IPS-NIHi7 (cell line): Measurements from ENCODE around the gene MAMDC4.
"Not testable (repeated sequence)": the region's sequence is repeated elsewhere in the genome, so short reads cannot be mapped to it uniquely, and the experiment has no call there.

ENCODE experiments used
- DNase-seq: peaks from one replicate; pipeline ENCODE4 v3.0.0; 2012; ENCODE audit warnings: mixed read lengths; ENCODE audit errors: extremely low spot score

Gene MAMDC4

DNA sequence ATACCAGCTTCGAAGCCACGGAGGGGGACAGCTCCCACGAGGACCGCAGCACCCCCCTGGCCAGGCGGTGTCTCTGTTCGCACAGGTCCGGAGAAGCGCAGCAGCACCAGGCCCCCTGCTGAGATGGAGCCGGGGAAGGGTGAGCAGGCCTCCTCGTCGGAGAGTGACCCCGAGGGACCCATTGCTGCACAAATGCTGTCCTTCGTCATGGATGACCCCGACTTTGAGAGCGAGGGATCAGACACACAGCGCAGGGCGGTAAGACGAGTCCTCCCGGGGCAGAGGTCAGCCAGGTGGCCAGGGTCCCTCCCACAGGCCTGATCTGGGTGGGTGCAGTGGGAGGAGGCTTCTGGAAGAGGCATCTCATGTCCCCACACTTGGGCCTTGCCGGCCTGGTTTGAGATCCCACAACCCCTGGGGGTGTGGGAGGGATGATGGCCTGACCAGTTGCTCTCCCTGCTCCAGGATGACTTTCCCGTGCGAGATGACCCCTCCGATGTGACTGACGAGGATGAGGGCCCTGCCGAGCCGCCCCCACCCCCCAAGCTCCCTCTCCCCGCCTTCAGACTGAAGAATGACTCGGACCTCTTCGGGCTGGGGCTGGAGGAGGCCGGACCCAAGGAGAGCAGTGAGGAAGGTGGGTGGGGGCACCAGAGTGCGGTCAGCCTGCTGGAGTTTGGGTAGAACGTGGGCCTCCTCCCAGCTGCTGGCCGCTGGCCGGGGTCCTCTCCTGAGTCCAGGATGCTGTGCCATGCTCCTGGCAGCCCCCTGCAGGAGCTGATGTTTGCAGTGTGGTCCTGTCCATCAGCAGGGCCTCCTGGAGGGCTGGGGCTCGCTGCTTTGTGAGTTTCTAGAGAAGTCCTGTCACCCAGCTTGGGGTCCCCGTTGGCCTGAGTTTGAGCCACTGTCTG lies 12.7 kb upstream of the MAMDC4 start:
- DNase-seq = no peak

DNA sequence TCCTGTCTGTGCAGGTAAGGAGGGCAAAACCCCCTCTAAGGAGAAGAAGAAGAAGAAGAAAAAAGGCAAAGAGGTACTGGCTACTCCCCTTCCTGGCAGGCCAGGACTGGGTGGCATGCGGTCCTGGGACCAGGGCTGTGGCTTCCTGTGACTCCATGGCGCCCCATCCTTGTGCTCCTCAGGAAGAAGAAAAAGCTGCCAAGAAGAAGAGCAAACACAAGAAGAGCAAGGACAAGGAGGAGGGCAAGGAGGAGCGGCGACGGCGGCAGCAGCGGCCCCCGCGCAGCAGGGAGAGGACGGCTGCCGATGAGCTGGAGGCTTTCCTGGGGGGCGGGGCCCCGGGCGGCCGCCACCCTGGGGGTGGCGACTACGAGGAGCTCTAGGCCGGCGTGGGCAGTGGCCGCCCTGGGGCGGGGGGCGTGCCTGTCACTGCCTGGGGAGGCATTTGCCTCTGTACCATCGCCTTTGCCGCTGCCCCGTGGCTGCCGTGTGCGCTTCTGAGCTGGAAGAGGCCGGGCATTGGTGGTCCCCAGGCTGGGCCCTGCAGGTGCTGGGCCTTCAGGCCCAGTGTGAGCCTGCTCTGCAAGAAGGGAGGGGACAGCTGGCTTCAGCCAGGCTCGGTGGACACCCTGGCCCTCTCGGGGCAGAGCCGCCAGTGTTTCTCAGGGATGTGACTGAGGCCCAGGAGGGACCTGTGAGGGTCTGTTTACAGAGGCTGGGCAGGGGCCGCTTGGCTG lies 11.8 kb upstream of the MAMDC4 start:
- DNase-seq = peak; percentile 58

DNA sequence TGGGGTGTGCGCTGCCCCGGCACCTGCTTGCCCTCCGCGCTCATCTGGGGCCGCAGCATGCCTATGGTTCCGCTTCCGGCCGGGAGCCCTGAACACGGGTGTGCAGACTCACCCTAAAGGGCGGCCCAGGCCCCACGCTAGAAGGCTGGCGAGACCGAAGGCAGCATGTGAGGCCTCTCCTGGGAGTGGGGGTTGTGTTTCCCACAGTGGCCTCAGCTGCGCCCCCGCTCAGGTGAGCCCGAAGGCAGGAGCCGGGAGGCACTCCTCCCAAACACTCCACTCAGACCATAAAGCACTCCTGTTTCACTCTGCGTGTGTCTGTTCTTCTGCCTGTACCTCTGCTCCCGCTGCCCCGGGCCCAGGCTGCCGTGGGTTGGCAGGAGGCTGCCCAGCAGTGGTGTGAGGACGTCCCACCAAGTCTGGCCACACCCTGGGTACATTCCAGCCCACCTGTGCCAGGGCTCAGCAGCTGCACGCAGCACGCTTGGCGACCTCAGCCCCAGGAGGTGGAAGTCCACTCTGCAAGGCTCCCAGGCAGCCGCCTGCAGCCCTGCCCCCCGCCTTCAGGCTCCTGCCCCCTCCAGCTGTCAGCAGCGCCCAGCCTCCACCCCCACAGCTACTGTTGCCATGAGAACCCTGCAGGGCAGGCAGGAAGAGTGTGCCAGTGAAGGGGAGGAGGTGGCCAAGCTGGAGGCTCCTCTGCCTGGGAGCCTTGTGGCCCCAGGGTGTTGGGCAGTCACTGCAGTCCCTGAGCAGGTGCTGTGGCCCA lies 11.1 kb upstream of the MAMDC4 start:
- DNase-seq = no peak

DNA sequence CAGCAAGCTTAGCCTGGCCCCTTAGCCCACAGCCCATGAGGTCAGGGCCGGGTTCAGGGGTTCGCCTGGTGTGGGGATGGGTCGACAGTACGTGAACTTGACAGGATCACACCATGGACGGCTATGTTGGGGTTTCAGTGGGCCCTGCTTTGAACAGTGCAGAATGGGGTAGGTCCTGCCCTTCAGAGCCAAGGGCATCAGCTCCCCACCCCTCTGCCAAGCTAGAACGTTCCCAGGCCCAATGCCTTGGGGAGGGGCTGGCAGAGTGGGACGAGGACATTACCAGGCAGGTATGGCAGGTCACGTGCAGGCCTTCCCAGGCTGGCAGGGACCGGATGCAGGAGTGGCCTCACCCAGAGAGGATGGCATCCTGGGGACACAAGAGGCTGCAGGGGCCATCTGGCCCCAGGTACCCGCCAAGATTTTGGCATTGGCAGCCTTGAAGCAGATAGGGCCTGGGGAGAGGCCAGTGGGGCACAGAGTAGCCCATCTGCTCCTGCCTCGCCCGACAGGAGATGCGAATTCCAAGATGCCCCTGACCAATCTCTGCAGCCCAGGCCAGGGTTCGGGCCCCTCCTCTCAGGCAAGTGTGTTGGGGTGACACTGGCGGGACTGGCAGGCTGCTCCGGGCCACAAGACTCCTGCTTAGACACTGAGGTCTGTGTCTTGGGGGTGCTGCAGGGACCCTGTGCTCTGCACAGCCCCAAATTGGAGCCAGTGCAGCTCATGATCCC lies 10.3 kb upstream of the MAMDC4 start:
- not testable (repeated sequence) for DNase-seq

DNA sequence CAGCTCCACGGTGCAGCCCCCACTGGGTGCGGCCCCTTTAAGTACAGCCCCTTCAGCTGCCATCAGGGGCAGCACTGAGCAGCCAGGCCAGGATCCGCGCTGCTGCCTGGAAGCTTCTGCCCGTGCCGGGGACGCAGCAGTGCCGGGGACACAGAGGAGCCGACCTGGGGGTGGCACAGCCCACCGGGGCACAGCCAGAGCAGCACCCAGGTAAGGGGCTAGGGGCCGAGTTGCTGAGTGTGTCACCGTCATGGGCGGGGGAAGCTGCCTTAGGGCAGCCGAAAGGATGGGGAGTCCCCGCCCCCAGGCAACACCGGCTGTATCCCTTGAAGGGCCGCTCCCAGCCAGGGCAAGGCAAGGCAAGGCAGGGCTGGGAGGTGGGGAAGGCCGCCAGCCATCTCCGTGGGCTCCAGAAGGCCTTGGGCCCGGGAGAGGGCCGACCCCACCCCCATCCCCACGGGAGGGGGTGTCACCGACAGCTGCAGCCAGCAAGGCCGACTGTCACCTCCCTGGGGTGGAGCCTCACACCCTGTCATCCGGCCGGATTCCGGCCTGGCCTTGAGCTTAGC lies 9.7 kb upstream of the MAMDC4 start, which contains the start of gene AJM1:
AJM1 (plus strand) TSS at position 99 of the 569 bp plus-strand sequence. CDS start 1,937 bp downstream, outside the sequence.
- peak; percentile 70 for DNase-seq

DNA sequence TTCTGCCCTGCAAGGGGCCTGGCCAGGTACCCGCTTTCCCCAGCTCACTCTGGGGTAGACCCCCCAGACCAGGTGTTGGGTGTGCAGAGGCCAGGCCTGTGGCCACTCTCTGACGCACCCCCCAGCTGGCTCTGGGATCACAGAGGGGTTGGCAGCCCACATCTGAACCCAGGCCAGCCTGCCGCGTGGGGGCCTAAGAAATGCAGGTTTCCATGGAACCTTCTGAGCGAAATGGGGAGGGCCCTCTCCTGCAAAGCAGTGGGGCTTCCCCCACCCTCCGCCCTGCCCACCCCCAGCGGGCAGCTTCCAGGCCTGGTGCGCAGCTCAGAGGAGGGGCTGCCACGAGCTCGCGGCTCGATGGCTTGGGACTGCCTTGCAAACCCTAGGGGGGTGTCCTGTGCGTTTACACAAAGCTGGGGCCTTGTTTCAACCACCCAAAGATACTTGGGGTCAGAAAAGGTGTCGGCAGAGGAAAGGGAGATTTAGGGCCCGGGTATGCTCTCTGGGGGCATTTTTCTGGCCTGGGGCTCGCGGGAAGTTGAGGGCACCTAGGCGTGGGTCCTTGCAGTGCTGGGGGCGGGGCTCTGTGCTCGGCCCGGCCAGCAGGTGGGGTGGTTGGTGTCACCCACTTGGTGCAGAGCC lies 8.9 kb upstream of the MAMDC4 start:
- not testable (repeated sequence) for DNase-seq

DNA sequence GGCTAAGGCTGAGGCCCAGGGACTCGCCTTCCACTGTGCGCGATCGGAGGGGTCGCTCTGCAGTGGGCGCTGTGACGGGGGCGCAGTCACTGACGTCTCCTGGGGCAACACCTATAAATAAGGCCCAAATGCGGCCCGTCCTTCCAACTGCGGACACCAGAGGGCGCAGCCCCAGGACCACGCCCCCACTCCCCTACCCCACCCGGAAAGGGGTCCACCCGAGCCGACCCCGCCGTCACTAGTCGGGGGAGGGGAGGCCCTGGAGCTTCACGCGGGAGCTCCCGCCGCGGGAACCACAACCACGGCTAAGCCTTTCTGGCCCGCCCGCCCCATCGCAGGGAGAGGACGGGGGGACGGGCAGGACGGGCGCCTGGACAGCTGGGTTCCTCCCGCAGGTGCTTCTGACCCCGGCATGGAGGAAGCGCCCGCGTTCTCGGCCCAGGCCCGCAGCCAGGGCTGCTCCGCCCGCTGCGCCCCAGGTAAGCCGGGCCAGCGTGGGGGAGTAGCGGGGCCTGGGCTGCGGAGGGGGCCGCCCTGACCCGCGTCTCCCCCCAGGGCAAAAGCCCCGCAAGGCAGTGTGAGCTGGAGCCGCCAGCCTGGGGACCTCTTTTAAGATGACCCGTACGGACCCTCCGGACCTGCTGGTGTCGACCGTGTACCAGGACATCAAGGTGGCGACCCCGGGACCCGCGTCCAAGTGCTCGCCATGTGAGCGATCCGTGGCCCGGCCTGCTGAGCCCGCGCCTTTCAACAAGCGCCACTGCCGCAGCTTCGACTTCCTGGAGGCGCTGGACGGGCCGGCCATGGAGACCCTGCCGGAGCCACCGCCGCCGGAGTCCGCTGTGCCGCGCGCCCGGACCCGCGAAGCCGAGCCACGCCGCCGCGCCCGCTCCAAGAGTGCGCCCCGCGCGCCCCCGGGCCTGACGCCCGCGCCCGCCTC lies 8.1 kb upstream of the MAMDC4 start:
- not testable (repeated sequence) for DNase-seq

DNA sequence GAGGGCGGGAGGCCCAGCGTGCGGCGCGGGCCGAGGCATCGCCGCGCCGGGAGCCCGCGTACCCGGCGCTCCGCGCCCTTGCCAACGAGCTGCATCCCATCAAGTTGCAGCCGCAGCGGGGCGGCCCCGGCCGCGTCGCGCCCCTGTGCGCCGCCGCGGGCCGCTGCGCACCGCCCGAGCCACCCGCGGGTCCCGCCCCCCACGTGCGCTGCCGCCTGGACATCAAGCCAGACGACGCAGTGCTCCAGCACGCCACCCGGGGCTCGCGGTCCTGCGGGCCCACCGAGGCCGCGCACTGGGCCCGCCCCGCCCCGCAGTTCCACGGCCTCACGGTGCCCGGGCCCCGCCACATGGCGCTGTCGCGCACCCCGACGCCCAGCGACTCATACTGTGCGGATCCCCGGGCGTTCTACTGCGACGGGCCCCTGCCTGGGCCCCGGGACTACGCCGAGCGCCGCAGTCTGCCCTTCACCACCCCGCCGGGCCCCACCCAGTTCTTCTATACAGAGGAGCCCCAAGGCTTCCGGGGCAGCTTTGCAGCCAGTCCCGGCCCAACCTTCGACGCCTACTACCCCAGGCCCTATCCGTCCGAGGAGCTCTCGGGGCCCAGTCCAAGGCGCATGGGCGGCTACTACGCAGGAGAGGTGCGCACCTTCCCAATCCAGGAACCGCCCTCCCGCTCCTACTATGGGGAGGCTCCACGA lies 7.2 kb upstream of the MAMDC4 start:
- DNase-seq = no peak

DNA sequence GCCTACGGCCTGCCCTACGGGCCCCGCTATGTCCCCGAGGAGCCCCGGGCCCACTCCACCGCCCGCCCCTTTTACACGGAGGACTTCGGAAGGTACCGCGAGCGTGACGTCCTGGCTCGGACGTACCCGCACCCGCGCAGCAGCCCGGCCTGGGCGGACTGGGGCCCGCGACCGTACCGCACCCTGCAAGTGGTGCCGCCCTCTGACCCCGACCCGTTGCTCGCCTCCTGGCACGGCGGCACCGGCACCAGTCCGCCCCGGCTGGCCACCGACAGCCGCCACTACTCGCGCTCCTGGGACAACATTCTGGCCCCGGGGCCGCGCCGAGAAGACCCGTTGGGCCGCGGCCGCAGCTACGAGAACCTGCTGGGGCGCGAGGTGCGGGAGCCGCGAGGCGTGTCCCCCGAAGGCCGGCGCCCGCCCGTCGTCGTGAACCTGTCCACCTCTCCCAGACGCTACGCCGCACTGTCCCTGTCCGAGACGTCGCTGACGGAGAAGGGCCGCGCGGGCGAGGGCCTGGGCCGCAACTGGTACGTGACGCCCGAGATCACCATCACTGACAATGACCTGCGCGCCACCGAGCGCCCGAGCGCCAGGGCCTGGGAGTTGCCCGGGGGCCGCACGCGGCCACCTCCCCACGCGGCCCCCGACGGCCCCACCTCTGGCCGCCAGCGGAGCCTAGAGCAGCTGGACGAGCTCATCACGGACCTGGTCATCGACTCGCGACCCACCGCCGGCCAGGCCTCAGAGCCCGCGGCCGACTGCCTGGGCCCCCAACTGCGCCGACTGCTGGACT lies 6.5 kb upstream of the MAMDC4 start:
- DNase-seq = no peak

DNA sequence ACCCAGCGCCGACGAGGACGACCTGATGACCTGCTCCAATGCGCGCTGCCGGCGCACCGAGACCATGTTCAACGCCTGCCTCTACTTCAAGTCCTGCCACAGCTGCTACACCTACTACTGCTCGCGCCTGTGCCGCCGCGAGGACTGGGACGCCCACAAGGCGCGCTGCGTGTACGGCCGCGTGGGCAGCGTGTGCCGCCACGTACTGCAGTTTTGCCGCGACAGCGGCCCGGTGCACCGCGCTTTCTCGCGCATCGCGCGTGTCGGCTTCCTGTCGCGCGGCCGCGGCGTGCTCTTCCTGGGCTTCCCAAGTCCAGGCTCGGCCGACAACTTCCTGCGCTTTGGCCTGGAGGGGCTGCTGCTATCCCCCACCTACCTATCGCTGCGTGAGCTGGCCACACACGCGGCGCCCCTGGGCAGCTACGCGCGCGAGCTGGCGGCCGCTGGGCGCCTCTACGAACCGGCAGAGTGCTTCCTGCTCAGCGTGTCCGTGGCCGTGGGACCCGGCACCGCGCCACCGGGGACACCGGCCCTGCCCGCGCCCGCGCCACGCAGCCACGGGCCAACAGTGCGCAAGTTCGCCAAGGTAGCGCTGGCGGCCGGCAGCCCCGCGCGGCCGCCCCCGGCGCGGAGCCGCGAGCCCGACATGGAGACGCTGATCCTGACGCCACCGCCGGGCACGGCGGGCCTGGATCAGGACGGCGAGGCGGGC lies 5.6 kb upstream of the MAMDC4 start:
- no peak for DNase-seq

DNA sequence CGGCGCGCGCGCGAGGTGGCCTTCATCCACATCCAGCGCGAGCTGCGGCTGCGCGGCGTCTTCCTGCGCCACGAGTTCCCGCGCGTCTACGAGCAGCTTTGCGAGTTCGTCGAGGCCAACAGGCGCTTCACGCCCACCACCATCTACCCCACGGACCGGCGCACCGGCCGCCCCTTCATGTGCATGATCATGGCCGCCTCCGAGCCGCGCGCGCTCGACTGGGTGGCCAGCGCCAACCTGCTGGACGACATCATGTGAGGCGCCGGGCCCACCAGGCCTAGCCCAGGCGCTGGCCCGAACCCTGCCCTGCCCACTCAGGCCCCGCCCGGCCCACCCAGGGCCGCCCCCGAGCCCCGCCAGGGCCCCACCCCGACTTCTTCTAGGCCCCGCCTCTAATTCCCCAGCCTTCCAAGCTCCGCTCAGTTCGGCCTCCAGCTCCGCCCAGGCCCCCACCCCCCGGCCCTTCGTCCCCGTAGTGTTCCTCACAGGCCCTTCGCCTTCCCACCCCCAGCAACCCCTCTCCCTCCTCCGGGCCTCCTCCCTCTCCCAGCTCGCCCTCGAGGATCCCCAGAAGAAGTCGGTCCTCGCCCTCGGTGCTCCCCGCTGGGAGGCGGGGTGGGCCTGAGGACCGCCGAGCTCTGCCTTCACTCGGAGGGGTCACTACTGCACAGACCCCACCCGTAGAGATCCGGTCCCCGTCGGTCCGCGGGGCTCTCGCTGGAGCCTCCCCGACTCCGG lies 4.9 kb upstream of the MAMDC4 start:
- DNase-seq = peak; percentile 81

DNA sequence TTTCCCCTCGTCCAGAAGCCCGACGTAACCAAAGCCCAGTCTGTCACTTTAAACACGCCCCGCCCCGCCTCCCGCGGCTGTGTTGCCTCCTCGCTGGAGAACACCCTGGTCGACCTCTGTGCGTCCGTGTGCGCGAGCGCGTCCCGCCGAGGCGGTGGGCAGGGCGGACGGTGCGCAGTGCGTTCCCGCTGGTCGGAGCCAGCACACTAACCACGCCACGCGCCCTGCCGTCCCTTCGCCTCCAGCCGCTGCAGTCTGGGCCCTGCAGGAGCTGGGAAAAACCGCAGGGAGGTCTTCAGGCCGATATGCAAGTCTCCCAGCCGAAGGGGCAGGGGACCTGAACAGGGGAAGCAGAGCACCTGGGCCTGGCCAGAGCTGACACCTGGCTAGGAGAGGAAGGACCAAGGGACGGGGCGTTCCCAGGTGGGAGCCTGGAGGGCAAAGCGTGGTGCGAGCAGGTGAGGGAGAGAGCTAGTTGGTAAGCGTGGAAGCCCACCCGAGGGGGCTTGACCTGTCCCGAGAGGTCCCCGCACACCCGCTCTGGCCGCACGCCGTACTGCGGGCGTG lies 4.2 kb upstream of the MAMDC4 start:
- peak; percentile 44 for DNase-seq

DNA sequence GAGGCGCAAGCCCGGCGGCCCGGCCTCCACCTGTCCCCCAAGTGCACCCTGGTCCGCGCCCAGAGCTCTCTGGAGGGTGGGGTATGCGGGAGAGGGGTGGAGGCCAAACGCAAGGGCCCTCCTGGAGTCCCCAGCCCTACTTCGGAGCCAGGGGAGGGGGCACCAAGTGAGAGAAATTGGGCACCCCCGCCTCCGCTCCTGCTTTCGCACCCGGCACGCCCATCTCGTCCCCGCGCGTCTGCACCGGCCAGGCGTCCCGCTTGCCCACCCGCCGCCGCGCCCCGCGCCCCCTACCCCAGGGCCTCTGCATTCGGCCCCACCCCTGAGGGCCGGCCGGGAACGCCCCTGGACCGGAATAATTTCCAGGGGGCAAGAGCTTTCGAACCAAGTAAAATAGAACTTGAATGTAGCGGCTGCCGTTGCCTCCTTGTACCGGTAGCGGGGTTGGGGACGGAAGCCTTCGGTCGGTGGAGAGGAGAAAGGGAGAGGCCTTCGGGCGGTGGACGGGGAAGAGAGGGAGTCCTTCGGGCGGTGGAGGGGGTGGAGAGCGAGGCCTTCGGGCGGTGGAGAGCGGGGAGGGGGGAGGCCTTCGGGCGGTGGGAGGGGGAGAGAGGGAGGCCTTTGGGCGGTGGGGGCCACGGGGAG lies 3.6 kb upstream of the MAMDC4 start:
- peak; percentile 68 for DNase-seq

DNA sequence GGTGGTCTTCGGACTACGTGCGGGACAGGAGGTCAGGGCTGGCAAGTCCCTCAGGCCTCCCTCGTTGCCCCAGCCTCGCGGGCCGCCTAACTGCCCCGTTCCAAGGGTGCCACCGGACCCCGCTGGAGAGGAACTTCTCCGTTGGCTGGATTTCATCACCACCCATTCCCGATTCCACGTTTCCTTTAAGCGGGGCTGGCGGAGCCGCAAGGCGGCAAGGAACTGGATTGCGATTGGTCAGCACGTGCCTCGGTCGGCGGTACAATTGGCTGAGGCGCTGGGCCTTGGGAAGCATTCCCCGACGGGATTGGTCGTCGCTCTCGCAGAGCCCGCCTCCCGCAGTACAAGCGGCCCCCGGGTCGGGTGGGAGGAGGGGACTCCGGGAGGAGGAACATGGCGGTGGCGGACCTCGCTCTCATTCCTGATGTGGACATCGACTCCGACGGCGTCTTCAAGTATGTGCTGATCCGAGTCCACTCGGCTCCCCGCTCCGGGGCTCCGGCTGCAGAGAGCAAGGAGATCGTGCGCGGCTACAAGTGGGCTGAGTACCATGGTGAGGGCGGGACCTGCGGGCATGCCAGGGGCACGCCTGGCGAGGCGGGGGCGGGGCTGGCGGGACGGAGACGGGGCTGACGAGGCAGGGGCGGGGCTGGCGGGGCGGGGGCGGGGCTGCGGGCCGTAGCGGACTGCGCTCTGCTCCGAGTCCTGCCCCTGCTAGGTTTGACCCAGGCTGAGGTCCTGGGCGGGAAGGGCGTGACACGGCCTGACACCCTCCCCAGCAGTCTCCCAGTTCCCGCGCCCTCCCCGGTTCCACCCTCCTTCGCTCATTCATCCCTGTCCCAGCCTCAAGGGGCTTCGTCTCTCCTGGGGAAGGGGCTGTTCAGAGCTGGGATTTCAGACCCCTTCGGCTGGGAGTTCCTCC lies 2.8 kb upstream of the MAMDC4 start, which contains the start of gene PHPT1:
PHPT1 (plus strand) TSS at position 372 of the 922 bp plus-strand sequence; CDS start at position 394, 22 bp downstream.
- DNase-seq = peak; percentile 99
